Measurements from ENCODE around the gene TRIM54.

- TF ChIP-seq CTCF (IDR thresholded peaks at IDR 0.05) (no peak), POLR2AphosphoS5 (IDR thresholded peaks at IDR 0.05) (no peak), POLR2A (IDR thresholded peaks at IDR 0.05) (no peak)
These were observed 31.8 kb downstream of the TRIM54 start for GRCh38 chr2:27313882-27314645.

All from upper lobe of left lung (tissue), 4 donors.